Activated CD4-positive, CD25-positive, alpha-beta regulatory T cell treated with anti-CD3 and anti-CD28 coated beads, Interleukin-2, amount 50 U/mL, for 16 hours (primary cell): ENCODE measurements around the gene ATP13A2.
"Not testable (repeated sequence)": the region's sequence is repeated elsewhere in the genome, so short reads cannot be mapped to it uniquely, and the experiment has no call there.

Experiments used
- DNase-seq: peaks from one replicate; pipeline ENCODE4 v3.0.0-alpha.2; 2020; ENCODE audit warnings: low read depth, low spot score

Gene ATP13A2

GRCh38 chr1:16978567-16979474, 32.9 kb downstream of the ATP13A2 start:
- DNase-seq = no peak

GRCh38 chr1:16978139-16978538, 33.6 kb downstream of the ATP13A2 start:
- no peak for DNase-seq

GRCh38 chr1:16977377-16977776, 34.4 kb downstream of the ATP13A2 start:
- DNase-seq = no peak

DNA sequence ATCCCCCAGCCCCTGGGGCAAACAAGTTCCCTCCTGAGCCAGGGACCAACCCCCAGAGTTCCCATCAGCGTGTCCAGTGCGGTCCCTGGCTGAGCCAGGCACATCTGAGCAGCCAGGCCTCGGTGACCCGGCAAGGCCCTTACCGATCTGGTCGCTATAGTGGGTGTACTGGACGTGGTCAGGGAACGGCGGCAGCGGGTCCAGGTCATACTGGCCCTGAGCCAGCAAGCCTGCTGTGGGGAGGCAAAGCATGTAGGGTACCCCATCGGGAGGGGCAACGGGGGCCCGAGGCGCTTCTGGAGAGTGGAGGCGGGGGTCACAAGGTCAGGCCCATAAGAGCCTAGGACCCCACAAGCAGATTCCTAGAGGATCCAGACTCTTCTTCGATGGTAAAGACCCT, 34.8 kb downstream of the ATP13A2 start:
- DNase-seq = no peak

- DNase-seq = no peak
These were observed 35.9 kb downstream of the ATP13A2 start for GRCh38 chr1:16975838-16976237.

DNA sequence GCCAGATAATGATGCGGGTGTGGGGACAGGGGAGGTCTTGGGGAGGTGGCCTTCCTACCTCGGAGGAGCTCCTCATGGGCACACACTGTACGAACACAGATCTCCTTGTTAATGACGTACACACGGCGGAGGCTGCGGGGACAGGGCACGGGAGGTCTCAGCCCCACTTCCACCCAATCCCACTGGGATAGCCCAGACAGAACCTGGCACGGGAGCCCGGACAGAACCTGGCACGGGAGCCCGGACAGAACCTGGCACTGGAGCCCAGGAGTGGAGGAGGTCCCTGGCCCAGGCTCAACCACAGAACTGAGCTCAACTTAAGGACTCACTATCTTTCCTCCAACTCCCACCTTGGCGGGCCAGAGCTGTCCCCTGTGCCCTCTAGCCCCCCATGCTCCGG, 36.5 kb downstream of the ATP13A2 start:
- DNase-seq = no peak

GRCh38 chr1:16973215-16973614, 38.5 kb downstream of the ATP13A2 start:
- DNase-seq = no peak

- DNase-seq = no peak
These were observed 39.4 kb downstream of the ATP13A2 start for GRCh38 chr1:16972189-16972895.

DNA sequence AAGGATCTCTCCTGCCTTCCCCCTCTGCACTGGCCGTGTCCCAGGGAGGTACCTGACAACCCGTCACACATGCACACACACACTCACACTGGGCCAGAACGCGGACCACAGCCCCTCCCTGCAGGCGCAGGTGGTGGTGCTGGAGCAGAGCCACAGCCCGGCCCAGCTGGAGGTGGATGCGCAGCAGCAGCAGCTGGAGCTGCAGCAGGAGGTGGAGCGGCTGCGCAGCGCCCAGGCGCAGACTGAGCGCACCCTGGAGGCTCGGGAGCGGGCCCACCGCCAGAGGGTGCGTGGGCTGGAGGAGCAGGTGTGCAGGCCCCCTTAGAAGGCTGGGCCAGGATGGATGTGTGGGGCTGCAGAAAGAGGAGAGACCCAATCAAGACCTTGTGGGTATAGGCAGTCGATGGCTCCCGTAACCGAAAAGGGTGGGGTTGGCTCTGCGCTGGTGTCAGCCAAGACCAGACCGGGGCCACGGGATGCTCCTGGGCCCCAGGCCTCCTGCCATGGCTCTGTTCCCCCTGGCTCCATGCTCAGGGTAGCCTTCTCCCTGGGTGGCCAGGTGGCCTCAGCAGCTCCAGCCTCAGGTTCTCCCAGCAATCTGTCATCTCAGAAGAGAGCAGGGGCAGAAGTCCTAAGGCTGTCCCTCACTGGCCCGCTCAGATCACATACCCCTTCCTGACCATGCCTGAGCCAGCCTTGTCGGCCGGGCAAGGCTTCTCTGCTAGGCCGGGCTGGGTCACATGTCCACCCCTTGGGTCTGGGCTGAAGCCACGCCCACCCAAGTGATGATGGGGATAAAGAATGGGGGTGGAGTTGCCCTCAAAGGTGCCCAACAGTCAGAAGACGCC, 40.2 kb downstream of the ATP13A2 start:
- no peak for DNase-seq

- no peak for DNase-seq
These were observed 41.4 kb downstream of the ATP13A2 start for GRCh38 chr1:16970132-16970910.

DNA sequence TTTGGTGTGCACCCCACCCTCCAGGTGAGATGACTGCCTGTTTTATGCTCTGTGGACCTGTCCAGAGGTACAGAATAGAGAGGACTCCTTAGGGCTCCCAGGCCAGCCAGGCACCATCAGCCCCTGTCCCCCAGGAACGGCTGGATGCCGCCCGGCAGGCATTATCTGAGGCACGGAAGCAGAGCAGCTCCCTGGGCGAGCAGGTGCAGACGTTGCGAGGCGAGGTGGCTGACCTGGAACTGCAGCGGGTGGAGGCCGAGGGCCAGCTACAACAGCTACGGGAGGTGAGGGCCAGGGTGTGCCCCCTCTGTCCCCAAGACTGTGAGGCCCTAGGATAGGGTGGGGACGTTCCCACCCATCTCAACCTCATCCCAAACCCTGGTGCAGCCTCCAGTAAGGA, 42.1 kb downstream of the ATP13A2 start:
- DNase-seq = no peak

DNA sequence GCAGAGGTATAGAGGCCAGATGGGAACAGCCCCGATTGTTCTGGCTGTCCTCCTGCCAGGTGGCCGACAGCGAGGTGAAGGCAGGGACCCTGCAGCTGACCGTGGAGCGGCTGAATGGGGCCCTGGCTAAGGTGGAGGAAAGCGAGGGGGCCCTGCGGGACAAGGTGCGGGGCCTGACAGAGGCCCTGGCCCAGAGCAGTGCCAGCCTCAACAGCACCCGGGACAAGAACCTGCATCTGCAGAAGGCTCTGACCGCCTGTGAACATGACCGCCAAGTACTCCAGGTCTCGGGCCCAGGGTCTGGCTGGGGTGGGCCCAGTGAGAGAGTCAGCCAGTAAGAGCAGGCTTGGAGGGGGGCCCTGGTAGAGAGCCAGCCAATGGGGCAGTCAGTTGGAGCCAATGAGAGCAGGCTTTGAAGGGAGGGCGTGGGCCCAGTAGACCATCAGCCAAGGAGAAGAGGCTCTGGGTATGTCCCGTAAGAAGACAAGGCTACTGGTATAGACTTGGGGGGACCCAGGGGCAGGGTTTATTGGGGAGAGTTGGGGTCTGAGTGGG, 42.6 kb downstream of the ATP13A2 start:
- DNase-seq = no peak

DNA sequence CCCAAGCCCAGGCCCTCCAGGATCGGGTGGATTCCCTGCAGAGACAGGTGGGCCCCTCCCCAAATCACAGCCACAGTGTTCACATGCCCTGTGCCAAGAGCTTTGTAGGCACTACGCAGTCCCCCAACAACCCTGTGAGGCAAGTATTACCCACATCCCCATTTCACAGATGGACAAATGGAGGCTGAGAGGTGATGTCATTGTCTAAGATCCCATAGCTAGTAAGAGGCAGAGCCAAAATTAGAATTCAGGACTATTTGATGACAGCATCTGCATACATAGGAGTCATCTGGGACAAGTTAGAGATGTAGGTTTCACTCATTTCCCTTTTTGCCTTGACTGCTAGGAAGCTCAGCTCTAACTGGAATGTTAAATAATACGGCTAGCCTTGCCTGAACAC, 43.4 kb downstream of the ATP13A2 start:
- no peak for DNase-seq

DNA sequence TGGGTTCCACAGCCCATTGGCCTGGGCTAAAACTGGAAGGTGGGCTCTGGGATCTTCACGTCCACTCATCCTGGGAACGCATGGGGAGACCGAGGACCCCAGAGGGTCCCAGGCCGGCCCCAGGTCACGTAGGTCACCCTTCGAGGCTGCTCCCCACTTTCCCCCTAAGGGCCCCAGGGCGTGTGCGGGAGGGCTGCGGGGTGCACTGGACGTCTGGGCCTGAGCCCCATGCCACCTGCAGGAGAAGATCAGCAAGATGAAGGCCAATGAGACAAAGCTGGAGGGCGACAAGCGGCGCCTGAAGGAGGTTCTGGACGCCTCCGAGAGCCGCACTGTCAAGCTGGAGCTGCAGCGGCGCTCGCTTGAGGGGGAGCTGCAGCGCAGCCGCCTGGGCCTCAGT, 43.8 kb downstream of the ATP13A2 start:
- no peak for DNase-seq

DNA sequence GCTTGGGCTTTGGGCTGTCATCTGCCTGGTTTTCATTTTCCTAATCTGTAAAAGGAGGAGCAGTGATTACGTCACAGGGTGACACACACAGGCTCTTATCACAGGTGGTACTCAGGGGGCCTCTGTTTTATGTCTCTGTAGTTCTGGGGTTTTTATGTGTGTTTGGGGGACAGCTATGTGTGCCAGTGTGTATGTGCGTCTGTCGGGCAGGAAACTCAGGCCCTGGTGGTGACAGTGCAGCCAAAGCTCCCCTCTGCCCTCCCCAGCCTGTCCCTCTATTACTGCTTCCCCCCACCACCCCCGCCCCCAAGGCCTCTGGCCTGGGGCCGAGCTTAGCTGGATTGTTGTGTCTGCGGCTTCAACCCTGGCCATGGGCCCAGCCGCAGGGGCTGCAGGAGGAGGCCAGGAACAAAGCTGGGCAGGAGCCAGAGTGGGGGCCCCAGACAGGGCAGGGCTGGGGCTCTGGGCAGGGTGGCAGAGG, 44.6 kb downstream of the ATP13A2 start:
- DNase-seq = no peak

DNA sequence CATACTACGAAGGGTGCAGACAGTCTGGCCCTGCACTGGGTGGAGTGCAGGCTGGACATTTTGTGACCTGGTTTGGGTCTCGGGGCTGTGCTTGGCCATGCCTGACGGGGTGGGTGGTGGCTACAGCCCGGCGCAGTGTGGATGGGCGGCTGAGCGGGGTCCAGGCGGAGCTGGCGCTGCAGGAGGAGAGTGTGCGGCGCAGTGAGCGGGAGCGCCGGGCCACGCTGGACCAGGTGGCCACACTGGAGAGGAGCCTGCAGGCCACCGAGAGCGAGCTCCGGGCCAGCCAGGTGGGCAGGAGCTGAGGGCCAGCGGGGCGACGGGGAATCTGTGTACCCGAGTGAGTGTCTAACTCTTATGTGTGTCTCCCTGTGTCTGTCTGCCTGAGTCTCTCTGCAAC, 45.4 kb downstream of the ATP13A2 start:
- DNase-seq = no peak

- no peak for DNase-seq
These were observed 46.2 kb downstream of the ATP13A2 start for GRCh38 chr1:16965486-16966067.

GRCh38 chr1:16964169-16964568, 47.6 kb downstream of the ATP13A2 start:
- DNase-seq = not testable (repeated sequence)

DNA sequence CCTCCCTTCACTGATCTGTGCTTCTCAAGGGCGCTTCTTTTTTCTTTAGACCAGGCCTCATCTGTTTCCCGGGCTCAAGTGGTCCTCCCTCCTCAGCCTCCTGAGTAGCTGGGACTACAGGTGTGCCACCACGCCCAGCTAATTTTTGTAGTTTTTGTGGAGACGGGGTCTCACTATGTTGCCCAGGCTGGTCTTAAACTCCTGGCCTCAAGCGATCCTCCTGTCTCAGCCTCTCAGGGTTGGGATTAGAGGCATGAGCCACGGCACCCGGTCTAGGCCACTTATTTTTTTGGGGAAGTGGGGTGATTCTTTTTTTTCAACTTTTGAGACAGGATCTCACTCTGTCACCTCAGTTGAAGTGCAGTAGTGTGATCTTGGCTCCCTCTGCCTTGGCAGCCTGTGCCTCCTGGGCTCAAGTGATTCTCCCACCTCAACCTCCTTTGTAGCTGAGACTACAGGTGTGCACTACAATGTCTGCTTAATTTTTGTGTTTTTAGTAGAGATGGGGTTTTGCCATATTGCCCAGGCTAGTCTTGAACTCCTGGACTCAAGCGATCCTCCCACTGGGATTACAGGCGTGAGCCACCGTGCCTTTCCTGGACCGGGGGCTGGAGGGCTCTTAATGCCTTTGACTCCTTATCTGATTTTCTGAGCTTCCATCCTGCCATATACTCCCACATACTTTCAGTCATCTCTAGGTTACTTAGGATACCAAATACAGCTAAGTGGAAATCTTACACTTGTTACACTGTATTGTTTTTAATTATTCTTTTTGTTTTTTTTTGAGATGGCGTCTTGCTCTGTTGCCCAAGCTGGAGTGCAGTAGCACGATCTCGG, 50.2 kb downstream of the ATP13A2 start:
- DNase-seq = no peak
